H9 (cell line): ENCODE results near the gene ABHD8. TPM values are rescaled to one million over a fixed set of nuclear protein-coding genes. Genes with fewer than 3 reads are reported as not detected.
A peak's percentile ranks its signal among the peaks of the same experiment; 100 is the strongest.

ENCODE experiments used
- DNase-seq: peaks from one replicate; pipeline ENCODE4 v3.0.0-alpha.2; 2017
- H2AFZ ChIP-seq: one replicate; pipeline ENCODE4 v1.6.1; 2013; ENCODE audit warnings: mild to moderate bottlenecking, low read length, control low read depth, moderate library complexity
- H2AK5ac ChIP-seq: 2 replicates; pipeline ENCODE4 v1.6.1; 2013; ENCODE audit warnings: low read length, control low read depth, mixed read lengths; ENCODE audit not compliant: insufficient read length
- H2BK120ac ChIP-seq: one replicate; pipeline ENCODE4 v1.6.1; 2013; ENCODE audit warnings: low read depth, mild to moderate bottlenecking, low read length, control low read depth, inconsistent platforms; ENCODE audit not compliant: poor library complexity, severe bottlenecking
- H2BK12ac ChIP-seq: 2 replicates; pipeline ENCODE4 v1.6.1; 2013; ENCODE audit warnings: low read length, control low read depth, mixed read lengths, low read depth; ENCODE audit not compliant: insufficient read length
- H2BK15ac ChIP-seq: 2 replicates; pipeline ENCODE4 v1.6.1; 2013; ENCODE audit warnings: low read depth, low read length, control low read depth
- H2BK20ac ChIP-seq: one replicate; pipeline ENCODE4 v1.6.1; 2013; ENCODE audit warnings: low read depth, mild to moderate bottlenecking, low read length, control low read depth, inconsistent platforms; ENCODE audit not compliant: poor library complexity, severe bottlenecking
- H2BK5ac ChIP-seq: 2 replicates; pipeline ENCODE4 v1.6.1; 2013; ENCODE audit warnings: low read length, control low read depth, mixed read lengths; ENCODE audit not compliant: insufficient read length
- H3K14ac ChIP-seq: 2 replicates; pipeline ENCODE4 v1.6.1; 2013; ENCODE audit warnings: low read length, control low read depth; ENCODE audit not compliant: insufficient read depth
- H3K18ac ChIP-seq: 2 replicates; pipeline ENCODE4 v1.6.1; 2013; ENCODE audit warnings: low read depth, mild to moderate bottlenecking, mixed read lengths, low read length, control low read depth; ENCODE audit not compliant: insufficient read length
- H3K23ac ChIP-seq: 2 replicates; pipeline ENCODE4 v1.6.1; 2013; ENCODE audit warnings: low read length, control low read depth, mixed read lengths, low read depth; ENCODE audit not compliant: insufficient read length
- H3K23me2 ChIP-seq: 2 replicates; pipeline ENCODE4 v1.6.1; 2013; ENCODE audit warnings: low read depth, mild to moderate bottlenecking, mixed read lengths, low read length, control low read depth; ENCODE audit not compliant: insufficient read length, poor library complexity, severe bottlenecking
- H3K27ac ChIP-seq: 2 replicates; pipeline ENCODE4 v1.5.1; 2013; ENCODE audit warnings: low read length, control low read depth, mixed read lengths, low read depth; ENCODE audit not compliant: insufficient read length
- H3K27me3 ChIP-seq: 2 replicates; pipeline ENCODE4 v1.6.1; 2013; ENCODE audit warnings: low read length, control low read depth, inconsistent platforms; ENCODE audit not compliant: insufficient read depth
- H3K4ac ChIP-seq: 2 replicates; pipeline ENCODE4 v1.6.1; 2013; ENCODE audit warnings: low read depth, mild to moderate bottlenecking, control low read depth, inconsistent platforms, low read length, moderate library complexity
- H3K4me1 ChIP-seq: 2 replicates; pipeline ENCODE4 v1.6.1; 2013; ENCODE audit warnings: low read length, control low read depth, inconsistent platforms; ENCODE audit not compliant: insufficient read depth
- H3K4me2 ChIP-seq: 2 replicates; pipeline ENCODE4 v1.6.1; 2013; ENCODE audit warnings: low read length, control low read depth, mixed read lengths; ENCODE audit not compliant: insufficient read length, insufficient read depth
- H3K56ac ChIP-seq: 2 replicates; pipeline ENCODE4 v1.6.1; 2013; ENCODE audit warnings: low read depth, mild to moderate bottlenecking, mixed read lengths, low read length, control low read depth; ENCODE audit not compliant: insufficient read length
- H3K79me1 ChIP-seq: 2 replicates; pipeline ENCODE4 v1.6.1; 2013; ENCODE audit warnings: low read depth, mild to moderate bottlenecking, moderate library complexity, low read length, control low read depth, inconsistent platforms; ENCODE audit not compliant: insufficient read depth, poor library complexity, severe bottlenecking
- H3K79me2 ChIP-seq: 2 replicates; pipeline ENCODE4 v1.6.1; 2013; ENCODE audit warnings: low read length, control low read depth, inconsistent platforms; ENCODE audit not compliant: insufficient read depth
- H3K9ac ChIP-seq: 2 replicates; pipeline ENCODE4 v1.6.1; 2013; ENCODE audit warnings: low read length, control low read depth, mixed read lengths; ENCODE audit not compliant: insufficient read length; ENCODE audit errors: extremely low read depth
- H3K9me3 ChIP-seq: one replicate; pipeline ENCODE4 v1.6.1; 2013; ENCODE audit warnings: low read depth, low read length, inconsistent platforms; ENCODE audit not compliant: control insufficient read depth
- H3T11ph ChIP-seq: one replicate; pipeline ENCODE4 v1.6.1; 2013; ENCODE audit warnings: mild to moderate bottlenecking, low read length, control low read depth, inconsistent platforms
- H4K20me1 ChIP-seq: one replicate; pipeline ENCODE4 v1.6.1; 2013; ENCODE audit not compliant: control insufficient read depth, insufficient read length, insufficient read depth
- H4K5ac ChIP-seq: 2 replicates; pipeline ENCODE4 v1.6.1; 2013; ENCODE audit warnings: low read depth, mild to moderate bottlenecking, mixed read lengths, low read length, control low read depth; ENCODE audit not compliant: insufficient read length
- H4K8ac ChIP-seq: replicated peaks from 2 replicates; pipeline ENCODE4 v1.6.1; 2013; ENCODE audit warnings: low read length, control low read depth, mixed read lengths, low read depth; ENCODE audit not compliant: insufficient read length
- H4K91ac ChIP-seq: 2 replicates; pipeline ENCODE4 v1.6.1; 2013; ENCODE audit warnings: low read depth, mild to moderate bottlenecking, moderate library complexity, mixed read lengths, low read length, control low read depth; ENCODE audit not compliant: insufficient read length
- H3K27ac Mint-ChIP-seq, 3 experiments: 2 replicates in 2 of 3; 3 replicates in 1 of 3; pipeline ENCODE4 v1.8.0; 2020 to 2021; ENCODE audit warnings: mixed read lengths in 3 of 3, mild to moderate bottlenecking in 1 of 3, moderate library complexity in 1 of 3
- H3K27me3 Mint-ChIP-seq: 2 replicates; pipeline ENCODE4 v1.8.0; 2021; ENCODE audit warnings: low read depth, mild to moderate bottlenecking, moderate library complexity, mixed read lengths
- H3K36me3 Mint-ChIP-seq, 3 experiments: 2 replicates in 2 of 3; 3 replicates in 1 of 3; pipeline ENCODE4 v1.8.0; 2020 to 2021; ENCODE audit warnings: low read depth in 3 of 3, mixed read lengths in 3 of 3; ENCODE audit not compliant: insufficient read depth in 1 of 3
- H3K4me1 Mint-ChIP-seq, 2 experiments: 2 replicates each; pipeline ENCODE4 v1.8.0; 2020; ENCODE audit warnings: mixed read lengths in 2 of 2
- H3K4me3 Mint-ChIP-seq, 2 experiments: 2 replicates in 1 of 2; 3 replicates in 1 of 2; pipeline ENCODE4 v1.8.0; 2020 to 2021; ENCODE audit warnings: mild to moderate bottlenecking in 2 of 2, mixed read lengths in 2 of 2, moderate library complexity in 1 of 2
- H3K9me3 Mint-ChIP-seq, 2 experiments: 2 replicates in 1 of 2; 3 replicates in 1 of 2; pipeline ENCODE4 v1.8.0; 2020; ENCODE audit warnings: mild to moderate bottlenecking in 2 of 2, mixed read lengths in 2 of 2, moderate library complexity in 1 of 2
- WGBS: extraction: QIAGEN DNeasy Blood & Tissue Kit; methylation state at CpG from one replicate; pipeline ENCODE4 v1.1.7; 2013; ENCODE audit warnings: missing lambda C conversion rate, low lambda C conversion rate, mixed read lengths; ENCODE audit not compliant: insufficient read length; ENCODE audit errors: extremely low coverage; 5-methylcytosine and 5-hydroxymethylcytosine counted together
- total RNA-seq: library from RNA; stranded (reverse); gene quantifications from 2 replicates; pipeline ENCODE4 v1.2.1, GENCODE V29; 2021
- TF ChIP-seq, protein P1 (sequence below): fragments of 200-600 bp; sonication (generic); conservative IDR thresholded peaks from 3 replicates; pipeline ENCODE4 v1.8.0; 2021; ENCODE audit warnings: antibody characterized with exemption, mild to moderate bottlenecking

The ABHD8 gene
- total RNA-seq, 1 experiment from 2014 or later = 11.7 TPM

DNA sequence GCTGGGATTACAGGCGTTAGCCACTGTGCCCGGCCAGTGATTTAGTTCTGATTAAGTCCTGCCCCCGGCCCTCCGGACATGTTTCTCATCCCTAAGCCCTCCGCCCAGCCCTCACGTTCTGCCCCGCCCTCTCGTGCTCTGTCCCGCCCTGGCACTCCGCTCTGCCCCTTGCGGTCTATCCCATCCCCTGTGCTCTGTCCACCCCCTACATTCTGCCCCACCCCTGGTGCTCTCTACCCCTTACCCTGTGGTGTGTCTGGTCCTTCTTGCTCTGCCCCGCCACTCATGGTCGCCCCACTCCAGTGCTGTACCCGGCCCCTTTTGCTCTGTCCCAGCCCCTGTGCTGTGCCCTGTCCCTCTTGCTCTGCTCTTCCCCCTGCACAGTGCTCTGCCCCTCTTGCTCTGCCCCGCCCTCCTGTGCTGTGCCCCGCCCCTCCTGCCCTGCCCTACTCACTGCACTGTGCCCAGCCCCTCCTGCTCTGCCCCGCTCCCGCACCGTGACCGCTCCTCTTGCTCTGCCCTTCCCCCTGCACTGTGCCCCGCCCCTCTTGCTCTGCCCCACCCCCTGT lies 37.2 kb upstream of the ABHD8 start:
- Histone ChIP-seq H2BK15ac (no peak overlapping the region), H3K9ac (no peak overlapping the region), H2AFZ (no peak overlapping the region), H3K18ac (peak overlapping the region; percentile 34), H4K5ac (no peak overlapping the region), H3K4ac (no peak overlapping the region), H3K27me3 (no peaks in the 10 kb centered on the region), H2BK5ac (no peak overlapping the region), H4K20me1 (no peaks in the 10 kb centered on the region), H3K9me3 (no peaks in the 10 kb centered on the region), H3K4me2 (peak overlapping the region; percentile 10), H4K8ac (no peak overlapping the region), H3T11ph (no peak overlapping the region), H2BK12ac (no peak overlapping the region), H3K27ac (no peak overlapping the region), H4K91ac (no peak overlapping the region), H3K56ac (no peak overlapping the region), H3K79me2 (no peaks in the 10 kb centered on the region), H2BK120ac (no peak overlapping the region), H3K14ac (no peak overlapping the region), H2BK20ac (no peak overlapping the region), H3K23me2 (peaks cover 12% of the 10 kb centered on the region), H2AK5ac (no peak overlapping the region), H3K79me1 (no peaks in the 10 kb centered on the region), H3K23ac (no peak overlapping the region), H3K4me1 (peaks cover 2% of the 10 kb centered on the region; the same call in 1 of the 2 replicates)
- Mint-ChIP-seq H3K9me3 (no peaks in the 10 kb centered on the region; a peak in 1 of 5 replicates), H3K27ac (peak overlapping the region in 2 of 3 experiments; percentile 40 to 53; a peak in 2 of 7 replicates), H3K4me1 (peaks cover 13 to 36% of the 10 kb centered on the region in 2 experiments), H3K4me3 (peak overlapping the region in 1 of 2 experiments; percentile 51; a peak in 2 of 5 replicates), H3K36me3 (peaks cover 10 to 35% (median 23%) of the 10 kb centered on the region in 3 experiments; a peak in 5 of 7 replicates), H3K27me3 (no peaks in the 10 kb centered on the region)
- WGBS = no CpG with 5 or more reads among the region's 21 CpGs
- DNase-seq = peak; percentile 94
- TF ChIP-seq, protein P1, sequence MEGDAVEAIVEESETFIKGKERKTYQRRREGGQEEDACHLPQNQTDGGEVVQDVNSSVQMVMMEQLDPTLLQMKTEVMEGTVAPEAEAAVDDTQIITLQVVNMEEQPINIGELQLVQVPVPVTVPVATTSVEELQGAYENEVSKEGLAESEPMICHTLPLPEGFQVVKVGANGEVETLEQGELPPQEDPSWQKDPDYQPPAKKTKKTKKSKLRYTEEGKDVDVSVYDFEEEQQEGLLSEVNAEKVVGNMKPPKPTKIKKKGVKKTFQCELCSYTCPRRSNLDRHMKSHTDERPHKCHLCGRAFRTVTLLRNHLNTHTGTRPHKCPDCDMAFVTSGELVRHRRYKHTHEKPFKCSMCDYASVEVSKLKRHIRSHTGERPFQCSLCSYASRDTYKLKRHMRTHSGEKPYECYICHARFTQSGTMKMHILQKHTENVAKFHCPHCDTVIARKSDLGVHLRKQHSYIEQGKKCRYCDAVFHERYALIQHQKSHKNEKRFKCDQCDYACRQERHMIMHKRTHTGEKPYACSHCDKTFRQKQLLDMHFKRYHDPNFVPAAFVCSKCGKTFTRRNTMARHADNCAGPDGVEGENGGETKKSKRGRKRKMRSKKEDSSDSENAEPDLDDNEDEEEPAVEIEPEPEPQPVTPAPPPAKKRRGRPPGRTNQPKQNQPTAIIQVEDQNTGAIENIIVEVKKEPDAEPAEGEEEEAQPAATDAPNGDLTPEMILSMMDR = no peak
